PC-9 (cell line): ENCODE results near the gene BACH2. TPM values are rescaled to one million over a fixed set of nuclear protein-coding genes. Genes with fewer than 3 reads are reported as not detected.

Experiments
- BruUV-seq: library from RNA; stranded (reverse); fragments of 400-500 nt; replicated peaks from 2 replicates; lab custom pipeline; 2021; lab: Mats Ljungman, UMichigan
- CTCF ChIA-PET: fragments of 300-600 bp; sonication (Branson Sonifier 250); formaldehyde crosslinking; loops from one replicate; lab custom pipeline; 2022; ENCODE audit warnings: antibody characterized with exemption; lab: Charles Lee
- POLR2A ChIA-PET: fragments of 300-600 bp; sonication (Branson Sonifier 250); formaldehyde crosslinking; loops from one replicate; lab custom pipeline; 2022; ENCODE audit warnings: antibody characterized with exemption; ENCODE audit not compliant: unreplicated experiment; lab: Charles Lee
- DNase-seq, 2 experiments: peaks; one replicate each; pipeline versions ENCODE4 v3.0.0 to v3.0.0-alpha.2; 2015 to 2022; ENCODE audit warnings: mixed read lengths in 1 of 2
- H2AFZ ChIP-seq: fragments of 200-600 bp; sonication (generic); 2 replicates; pipeline ENCODE4 v1.8.1; 2017; ENCODE audit warnings: antibody characterized with exemption
- H3F3A ChIP-seq: fragments of 200-600 bp; sonication (generic); 2 replicates; pipeline ENCODE4 v1.8.1; 2017; ENCODE audit warnings: antibody characterized with exemption, mild to moderate bottlenecking, low read depth; ENCODE audit not compliant: insufficient read depth
- H3K27ac ChIP-seq: fragments of 200-600 bp; sonication (generic); 2 replicates; pipeline ENCODE4 v1.6.1; 2016; ENCODE audit warnings: mixed run types
- H3K27me3 ChIP-seq: fragments of 200-600 bp; sonication (generic); 2 replicates; pipeline ENCODE4 v1.6.1; 2016; ENCODE audit warnings: low read depth, mixed run types; ENCODE audit not compliant: insufficient read depth
- H3K36me3 ChIP-seq: fragments of 200-600 bp; sonication (generic); 2 replicates; pipeline ENCODE4 v1.6.1; 2016; ENCODE audit warnings: low read depth, mixed run types
- H3K4me1 ChIP-seq: fragments of 200-600 bp; sonication (generic); replicated peaks from 2 replicates; pipeline ENCODE4 v1.6.1; 2016; ENCODE audit warnings: mixed run types; ENCODE audit not compliant: insufficient read depth
- H3K4me2 ChIP-seq: fragments of 200-600 bp; sonication (generic); 2 replicates; pipeline ENCODE4 v1.6.1; 2017; ENCODE audit warnings: mixed run types
- H3K4me3 ChIP-seq: fragments of 200-600 bp; sonication (generic); 2 replicates; pipeline ENCODE4 v1.6.1; 2016; ENCODE audit warnings: mixed run types
- H3K79me2 ChIP-seq: fragments of 200-600 bp; sonication (generic); 2 replicates; pipeline ENCODE4 v1.6.1; 2017; ENCODE audit warnings: low read depth, mixed run types
- H3K9me2 ChIP-seq: fragments of 200-600 bp; sonication (generic); 2 replicates; pipeline ENCODE4 v1.8.1; 2017; ENCODE audit warnings: mild to moderate bottlenecking; ENCODE audit not compliant: insufficient read depth
- H3K9me3 ChIP-seq: fragments of 200-600 bp; sonication (generic); 2 replicates; pipeline ENCODE4 v1.8.1; 2016; ENCODE audit warnings: low read depth; ENCODE audit not compliant: insufficient read depth
- H4K20me1 ChIP-seq: fragments of 200-600 bp; sonication (generic); 2 replicates; pipeline ENCODE4 v1.8.1; 2017; ENCODE audit not compliant: insufficient read depth
- CTCF ChIP-seq: fragments of 200-600 bp; sonication (generic); conservative IDR thresholded peaks from 2 replicates; pipeline ENCODE4 v1.6.1; 2017; ENCODE audit warnings: mixed run types, antibody characterized with exemption, mild to moderate bottlenecking, moderate library complexity
- EZH2 ChIP-seq: fragments of 200-600 bp; sonication (generic); IDR thresholded peaks from 2 replicates; pipeline ENCODE4 v1.8.0; 2017; ENCODE audit warnings: antibody characterized with exemption, low read depth
- intact Hi-C: fragments of 100-400 bp; cut with micrococcal nuclease; formaldehyde crosslinking; loops from one replicate; pipeline ENCODE4 v1.10.0; 2022; ENCODE audit not compliant: unreplicated experiment
- total RNA-seq: library from RNA; stranded (reverse); gene quantifications from 2 replicates; pipeline ENCODE4 v1.2.3, GENCODE V29; 2021

The BACH2 gene
- total RNA-seq, 1 experiment from 2014 or later = 2.3 TPM

DNA sequence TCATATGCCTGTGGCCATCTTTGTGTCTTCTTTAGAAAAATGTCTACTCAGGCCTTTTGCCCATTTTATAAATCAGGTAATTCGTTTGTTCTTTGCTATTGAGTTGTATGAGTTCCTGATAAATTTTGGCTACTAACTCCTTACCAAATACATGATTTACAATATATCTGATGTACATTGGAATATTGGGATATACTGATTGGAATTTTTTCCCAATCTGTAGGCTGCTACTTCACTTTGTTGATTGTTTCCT is 39.2 kb downstream of the BACH2 start:
- H4K20me1 ChIP-seq = no peaks in the 10 kb centered on the region
- no peak overlapping the region for H3K4me3 ChIP-seq
- CTCF ChIA-PET = no interaction called here
- H3K4me2 ChIP-seq = no peak overlapping the region
- POLR2A ChIA-PET = no interaction called here
- no peaks in the 10 kb centered on the region for H3K36me3 ChIP-seq
- H3F3A ChIP-seq = no peaks in the 10 kb centered on the region
- no peaks in the 10 kb centered on the region for H3K79me2 ChIP-seq
- no peaks in the 10 kb centered on the region for H3K4me1 ChIP-seq
- TF ChIP-seq CTCF (no peak), EZH2 (no peak)
- H2AFZ ChIP-seq = no peak overlapping the region
- H3K27ac ChIP-seq = no peak overlapping the region
- no peaks in the 10 kb centered on the region for H3K27me3 ChIP-seq
- DNase-seq = no peak
- H3K9me3 ChIP-seq = no peaks in the 10 kb centered on the region
- intact Hi-C loops = no loop called here
- H3K9me2 ChIP-seq = no peaks in the 10 kb centered on the region
- no TSS peak for BruUV-seq

DNA sequence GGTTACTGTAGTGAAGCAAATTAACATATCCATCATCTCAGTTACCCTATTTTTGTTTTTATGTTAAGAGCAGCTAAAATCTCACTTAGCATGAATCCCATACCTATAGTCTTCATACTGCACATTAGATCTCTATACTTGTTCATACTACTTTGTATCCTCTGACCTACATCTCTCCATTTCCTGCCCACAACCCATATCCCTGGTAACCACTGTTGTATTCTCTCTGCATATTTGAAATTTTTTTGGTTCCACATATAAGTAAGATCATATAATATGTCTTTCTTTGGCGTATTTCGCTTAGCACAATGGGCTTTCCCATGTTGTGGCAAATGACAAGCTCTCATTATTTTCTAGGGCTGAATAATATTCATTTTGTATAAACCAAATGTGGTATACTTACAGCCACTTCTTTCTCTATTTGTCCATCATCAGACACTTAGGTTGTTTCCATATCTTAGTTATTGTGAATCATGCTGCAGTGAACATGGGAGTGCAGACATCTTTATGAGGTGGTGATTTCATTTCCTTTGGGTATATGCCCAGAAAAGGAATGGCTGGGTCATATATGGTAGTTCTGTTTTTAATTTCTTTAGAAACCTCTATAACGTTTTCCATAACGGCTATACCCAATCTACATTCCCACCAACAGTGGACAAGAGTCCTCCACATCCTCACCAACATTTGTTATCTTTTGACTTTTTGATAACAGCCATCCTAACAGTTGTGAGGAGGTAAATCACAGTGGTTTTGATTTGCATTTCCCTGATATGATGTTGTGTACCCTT is 39.8 kb downstream of the BACH2 start:
- no peak overlapping the region for H3K27ac ChIP-seq
- H2AFZ ChIP-seq = no peak overlapping the region
- CTCF ChIA-PET = no interaction called here
- BruUV-seq = no TSS peak
- H3K36me3 ChIP-seq = no peaks in the 10 kb centered on the region
- H3F3A ChIP-seq = no peaks in the 10 kb centered on the region
- H4K20me1 ChIP-seq = no peaks in the 10 kb centered on the region
- H3K4me2 ChIP-seq = no peak overlapping the region
- intact Hi-C loops = no loop called here
- no peaks in the 10 kb centered on the region for H3K79me2 ChIP-seq
- H3K27me3 ChIP-seq = no peaks in the 10 kb centered on the region
- H3K4me3 ChIP-seq = no peak overlapping the region
- H3K4me1 ChIP-seq = no peaks in the 10 kb centered on the region
- no peaks in the 10 kb centered on the region for H3K9me2 ChIP-seq
- POLR2A ChIA-PET = no interaction called here
- TF ChIP-seq EZH2 = no peak
- no peak for TF ChIP-seq CTCF
- H3K9me3 ChIP-seq = no peaks in the 10 kb centered on the region
- DNase-seq = no peak

DNA sequence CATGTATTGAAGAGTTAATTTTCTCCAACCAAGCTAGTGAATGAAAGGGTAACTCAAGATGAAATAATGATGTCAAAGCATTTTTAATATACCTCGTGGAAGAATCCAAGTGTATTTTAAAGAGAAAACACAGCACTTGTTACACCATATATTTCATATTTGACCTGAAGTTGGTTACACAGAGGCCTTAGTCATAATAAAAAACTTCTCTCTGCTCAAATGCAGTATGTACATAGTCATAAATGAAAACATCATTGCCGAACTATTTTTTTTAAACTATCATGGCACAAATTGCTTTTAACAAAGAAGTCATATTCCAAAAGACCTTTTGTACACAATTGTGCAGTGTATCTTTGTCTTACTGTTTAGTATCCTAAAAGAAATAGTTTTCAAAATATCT is 43.0 kb downstream of the BACH2 start:
- BruUV-seq = no TSS peak
- CTCF ChIA-PET = no interaction called here

More for the DNA sequence above, 43.0 kb downstream of the BACH2 start:
- no peak overlapping the region for H3K4me2 ChIP-seq
- DNase-seq = no peak
- no peaks in the 10 kb centered on the region for H3K36me3 ChIP-seq
- no peak overlapping the region for H3K27ac ChIP-seq
- no peaks in the 10 kb centered on the region for H4K20me1 ChIP-seq
- no peaks in the 10 kb centered on the region for H3K4me1 ChIP-seq
- H3F3A ChIP-seq = no peaks in the 10 kb centered on the region
- no peaks in the 10 kb centered on the region for H3K79me2 ChIP-seq
- POLR2A ChIA-PET = no interaction called here
- no peaks in the 10 kb centered on the region for H3K9me3 ChIP-seq
- no peaks in the 10 kb centered on the region for H3K27me3 ChIP-seq
- no peak overlapping the region for H3K4me3 ChIP-seq
- no peaks in the 10 kb centered on the region for H3K9me2 ChIP-seq
- TF ChIP-seq EZH2 = no peak
- no peak for TF ChIP-seq CTCF
- intact Hi-C loops = no loop called here
- no peak overlapping the region for H2AFZ ChIP-seq
